Dedifferentiated amniotic fluid mesenchymal stem cell (primary cell): Measurements from ENCODE around the gene SHROOM4.

Experiments used
- DNase-seq: peaks from one replicate; pipeline ENCODE4 v3.0.0-alpha.2; 2016; ENCODE audit errors: extremely low spot score

The SHROOM4 gene

DNA sequence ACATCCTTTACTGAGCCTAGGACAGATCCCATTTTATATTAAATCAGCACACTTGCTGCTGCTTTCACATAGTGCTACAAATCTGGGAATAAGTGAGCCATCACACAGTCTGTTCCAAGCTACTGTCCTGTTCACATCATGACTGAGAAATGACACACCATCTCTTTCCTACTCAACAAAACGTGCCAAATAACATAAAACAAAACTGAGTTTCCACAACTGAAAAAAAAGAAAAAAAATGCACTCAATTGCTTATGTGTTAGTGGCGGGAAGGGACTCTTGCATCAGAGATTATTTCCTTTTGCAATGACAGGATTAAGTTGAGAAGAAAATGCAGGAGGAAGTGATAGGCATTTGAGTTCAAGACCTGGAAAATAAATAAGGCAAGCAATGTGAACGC, 109.0 kb downstream of the SHROOM4 start:
- DNase-seq: no peak

DNA sequence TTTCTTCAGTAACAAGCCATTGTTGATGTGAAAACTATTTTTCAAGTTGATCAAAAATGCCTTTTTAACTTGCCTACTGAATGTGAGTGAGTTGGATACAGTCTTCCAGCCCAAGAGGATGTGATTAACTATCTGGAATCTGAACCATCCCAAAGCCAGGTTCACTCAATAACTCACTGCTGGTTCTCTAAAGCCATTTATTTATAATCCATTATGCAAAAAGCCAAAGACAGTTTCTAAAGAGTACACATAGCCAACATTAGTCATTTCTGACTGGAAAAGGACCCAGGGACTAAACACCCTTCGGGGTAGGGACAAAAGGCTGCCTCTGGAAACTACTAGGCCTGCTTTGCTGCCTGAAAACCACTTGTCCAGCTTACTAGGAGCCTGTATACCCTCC, 109.6 kb downstream of the SHROOM4 start:
- no peak for DNase-seq

DNA sequence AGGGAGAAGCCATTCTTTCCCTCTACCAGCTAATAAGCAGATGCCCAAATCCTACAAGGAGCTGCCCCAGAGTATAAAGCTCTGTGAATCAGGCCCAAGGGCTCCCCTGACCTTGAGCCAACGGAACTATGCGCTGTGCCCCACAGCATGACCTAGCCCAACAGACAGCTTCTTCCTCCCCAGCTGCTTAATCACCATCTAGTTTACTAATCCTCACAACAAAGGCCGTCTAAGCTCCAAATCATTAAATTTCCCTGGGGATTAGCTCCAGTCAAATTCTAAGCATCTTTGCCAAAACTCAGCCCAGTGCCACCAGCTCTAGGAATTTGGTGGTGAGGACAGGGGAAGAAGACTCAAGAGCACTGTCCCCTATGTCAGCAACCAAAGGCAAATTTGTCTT, 113.1 kb downstream of the SHROOM4 start:
- no peak for DNase-seq

DNA sequence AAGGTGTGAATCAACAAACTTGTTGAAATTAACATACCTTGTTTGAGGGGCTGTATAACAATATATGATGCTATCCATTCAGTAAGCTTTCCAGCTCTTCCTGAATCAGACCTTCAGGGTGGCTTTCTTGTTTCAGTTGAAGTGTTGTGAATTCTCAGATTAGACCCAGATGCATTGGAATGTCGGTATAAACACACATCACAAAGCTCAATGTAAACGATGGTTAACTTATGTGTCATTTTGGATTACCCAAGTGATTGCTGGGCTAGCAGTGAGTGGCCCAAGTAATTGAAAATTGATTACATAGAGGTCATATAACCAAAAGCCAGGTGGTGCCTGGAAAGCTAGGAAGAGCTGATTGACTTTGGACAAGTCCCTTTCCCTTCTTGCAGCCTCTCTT, 115.0 kb downstream of the SHROOM4 start:
- no peak for DNase-seq

DNA sequence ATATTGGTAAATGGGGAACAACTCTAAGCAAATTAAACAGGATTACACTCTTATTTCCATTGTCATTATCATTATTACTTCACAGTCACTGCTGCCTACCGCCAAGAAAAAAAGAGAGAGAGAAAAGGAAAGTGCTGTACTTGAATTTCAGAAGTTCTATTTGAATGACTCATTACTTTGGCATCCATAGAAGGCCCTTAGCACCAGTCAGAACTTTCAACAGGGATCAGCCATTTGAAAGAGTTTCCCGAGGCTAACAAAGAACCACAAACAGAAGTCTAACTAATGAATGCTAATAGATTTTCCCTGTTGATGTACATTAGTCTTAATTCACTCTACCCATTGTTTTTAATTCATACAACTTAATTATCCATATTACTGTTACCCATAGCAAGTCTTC, 116.3 kb downstream of the SHROOM4 start:
- peak; percentile 72 for DNase-seq

DNA sequence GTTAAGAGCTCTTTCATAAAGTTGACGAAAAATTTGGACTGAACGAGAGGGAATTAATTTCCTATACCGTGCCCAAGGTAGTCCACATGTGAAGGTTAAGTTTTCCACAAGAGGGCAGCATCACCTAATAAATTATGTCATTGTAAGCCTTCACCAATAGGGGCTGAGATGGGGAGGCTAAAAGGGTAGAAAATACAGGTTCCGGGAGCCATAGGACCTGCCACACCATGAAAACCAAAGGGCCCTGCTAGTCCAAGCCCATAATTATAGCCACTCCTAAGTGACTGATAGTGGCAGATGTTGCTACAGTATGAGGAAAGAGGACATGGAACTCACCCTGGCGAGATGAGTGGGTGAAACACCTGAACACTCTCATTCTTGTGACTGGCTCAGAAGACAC, 122.2 kb downstream of the SHROOM4 start:
- DNase-seq: peak; percentile 21

DNA sequence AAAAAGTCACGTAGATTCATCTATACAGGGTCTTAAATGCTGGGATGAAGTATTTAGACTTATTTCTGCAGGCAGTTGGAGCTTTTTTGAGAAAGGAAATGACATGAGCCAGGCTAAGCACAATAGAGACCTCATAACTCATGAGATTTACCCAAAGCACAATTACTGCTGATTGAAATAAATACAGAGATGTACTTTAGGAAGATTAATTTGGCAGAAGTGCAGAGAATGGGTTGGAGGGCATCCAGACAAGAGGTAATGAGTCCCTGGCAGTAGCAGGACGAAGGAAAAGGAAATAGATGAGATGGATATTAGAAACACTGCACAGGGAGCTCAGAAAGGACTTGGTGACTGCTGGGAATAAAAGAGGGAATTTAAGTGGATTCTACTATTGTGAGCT, 129.1 kb downstream of the SHROOM4 start:
- DNase-seq: no peak

DNA sequence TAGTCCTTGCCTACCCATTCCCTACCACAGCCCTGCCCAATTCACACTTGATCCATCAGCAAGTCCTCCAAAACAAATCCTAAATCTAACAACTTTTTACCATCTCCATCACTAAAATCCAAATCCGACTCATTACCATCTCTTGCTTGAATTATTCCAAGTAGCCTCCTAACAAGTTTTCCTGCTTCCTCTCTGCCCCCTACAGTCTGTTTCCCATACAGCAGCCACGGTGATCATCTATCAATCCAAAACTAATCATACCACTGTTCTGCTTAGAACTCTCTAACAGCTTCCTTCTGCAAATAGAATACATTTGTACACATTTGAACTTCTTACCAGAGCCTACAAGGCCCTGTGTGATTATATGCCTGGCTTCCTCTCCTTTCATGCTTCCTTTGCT, 133.0 kb downstream of the SHROOM4 start:
- DNase-seq: no peak

DNA sequence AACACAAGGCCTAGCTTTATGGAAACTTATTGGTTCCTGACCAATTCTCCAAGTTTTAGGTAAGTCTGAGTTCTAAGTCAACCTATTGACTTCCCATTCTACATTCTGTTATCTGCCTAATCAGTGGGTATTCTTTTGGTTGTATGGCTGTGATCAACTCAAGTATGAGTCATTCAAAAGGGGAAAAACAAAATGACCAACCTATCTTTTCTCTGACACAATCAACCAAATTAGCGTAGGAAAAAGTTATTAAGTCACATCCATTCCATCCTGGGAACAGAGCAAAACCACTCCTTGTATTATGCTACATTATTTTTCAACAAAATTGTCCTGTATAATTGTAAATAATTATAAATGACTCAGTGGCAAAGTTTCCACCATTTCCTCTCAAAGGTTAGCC, 136.2 kb downstream of the SHROOM4 start:
- DNase-seq: no peak

DNA sequence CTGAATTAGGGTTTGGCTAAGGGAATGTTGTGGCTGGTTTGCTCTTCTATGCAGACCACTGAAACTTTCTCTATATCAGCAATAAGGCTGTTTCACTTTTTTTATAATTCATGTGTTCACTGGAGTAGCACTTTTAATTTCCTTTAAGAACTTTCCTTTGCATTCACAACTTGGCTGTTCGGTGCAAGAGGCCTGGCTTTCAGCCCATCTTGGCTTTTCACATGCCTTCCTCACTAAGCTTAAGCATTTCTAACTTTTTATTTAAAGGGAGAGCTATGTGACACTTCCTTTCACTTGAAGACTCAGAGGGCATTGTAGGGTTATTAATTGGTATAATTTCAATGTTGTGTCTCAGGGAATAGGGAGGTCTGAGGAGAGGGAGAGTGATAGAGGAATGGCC, 142.3 kb downstream of the SHROOM4 start:
- DNase-seq: no peak

DNA sequence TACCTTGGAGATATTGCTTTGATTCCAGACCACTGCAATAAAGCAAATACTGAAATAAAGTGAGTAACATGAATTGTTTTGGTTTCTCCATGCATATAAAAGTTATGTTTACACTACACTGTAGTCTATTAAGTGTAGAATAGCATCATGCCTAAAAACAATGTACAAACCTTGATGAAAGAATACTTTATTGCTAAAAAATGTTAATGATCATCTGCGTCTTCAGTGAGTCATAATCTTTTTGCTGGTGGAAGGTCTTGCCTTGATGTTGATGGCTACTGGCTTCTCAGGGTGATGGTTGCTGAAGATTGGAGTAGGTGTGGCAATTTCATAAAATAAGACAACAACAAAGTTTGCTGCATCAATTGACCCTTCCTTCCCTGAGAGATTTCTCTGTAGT, 145.1 kb downstream of the SHROOM4 start:
- DNase-seq: no peak

DNA sequence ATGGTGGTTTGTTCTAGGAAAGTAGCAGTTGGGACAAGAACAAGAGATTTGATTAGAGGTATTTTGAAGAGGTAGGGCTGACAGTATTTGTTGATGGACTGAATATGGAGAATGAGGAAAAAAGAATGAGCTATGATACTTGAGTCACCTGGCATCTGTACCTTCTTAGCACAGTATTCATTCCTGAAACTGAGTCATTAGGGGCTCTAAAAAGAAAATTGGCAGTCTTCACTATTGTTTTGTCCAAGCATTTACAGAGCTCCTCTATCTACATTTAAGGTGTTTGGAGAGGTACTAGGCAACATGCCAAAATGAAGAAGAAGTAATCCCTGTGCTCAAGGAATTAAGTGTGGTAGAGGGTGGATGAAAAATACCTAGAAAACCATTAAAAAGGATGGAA, 165.8 kb downstream of the SHROOM4 start:
- DNase-seq: no peak

DNA sequence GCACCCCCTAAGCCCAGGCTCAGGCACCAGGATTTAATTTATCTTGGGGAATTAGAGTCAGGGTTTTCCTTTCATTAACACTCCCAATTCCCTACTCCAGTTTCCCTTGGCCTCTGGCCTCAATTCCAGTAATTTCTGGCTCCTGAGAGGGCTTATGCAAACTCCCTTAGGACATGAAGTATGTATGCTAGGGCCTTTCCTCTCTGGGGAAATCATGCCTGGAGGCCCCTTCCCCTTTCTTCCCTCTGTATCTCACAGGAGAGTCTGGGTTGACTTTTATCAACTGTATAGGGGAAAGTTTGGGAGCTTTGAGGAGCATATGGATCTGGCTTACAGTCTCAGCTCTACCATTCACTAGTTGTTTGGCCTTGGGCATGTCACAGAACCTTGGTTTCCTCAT, 169.5 kb downstream of the SHROOM4 start:
- no peak for DNase-seq

DNA sequence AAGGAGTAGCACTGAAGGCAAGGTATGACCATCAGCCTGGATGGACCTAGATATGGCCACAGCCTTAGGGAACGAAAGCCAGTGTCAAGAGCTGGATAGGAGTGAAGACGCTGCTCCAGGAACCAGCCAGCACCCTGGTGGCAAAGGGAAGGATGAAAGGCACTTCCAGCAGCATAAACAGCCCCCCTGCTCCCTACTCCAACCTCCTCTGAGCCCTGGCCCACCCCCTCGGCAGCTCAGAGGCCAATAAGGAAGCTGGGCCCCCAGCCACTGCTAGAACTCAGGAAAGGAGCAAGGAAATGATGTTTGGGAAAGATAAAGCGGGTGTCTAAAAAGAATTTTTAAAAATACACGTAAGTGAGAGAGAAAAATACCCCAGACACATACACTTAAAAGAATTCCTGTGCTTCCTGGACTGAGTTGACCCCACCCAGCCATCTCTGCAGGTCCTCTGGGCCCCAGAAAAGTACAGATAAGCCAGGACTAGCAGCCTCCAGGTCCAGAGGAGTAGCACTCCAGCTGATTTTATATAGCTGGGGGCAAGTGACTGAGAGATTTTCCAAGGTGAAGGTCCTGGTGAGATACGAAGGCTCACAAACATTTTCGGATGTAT, 170.4 kb downstream of the SHROOM4 start:
- DNase-seq: no peak

DNA sequence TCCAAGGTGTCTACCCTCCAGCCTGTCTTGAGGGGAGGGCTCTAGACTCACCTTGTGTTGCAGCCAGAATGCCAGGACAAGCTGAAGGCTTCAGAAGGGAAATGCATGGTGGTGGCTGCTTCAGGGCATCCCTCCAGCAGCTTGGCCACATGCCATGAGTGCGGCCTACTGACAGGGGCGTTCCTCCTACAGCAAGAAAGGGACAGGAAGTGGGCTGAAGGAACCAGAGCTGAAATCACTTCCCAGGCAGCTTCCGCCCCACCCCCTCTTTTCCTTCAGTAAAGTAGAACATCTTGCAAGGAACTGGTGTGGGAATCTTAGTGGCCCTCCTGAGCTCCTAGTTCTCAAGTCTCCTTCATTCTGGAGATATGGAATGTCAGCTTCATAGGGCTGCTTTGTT, 175.9 kb downstream of the SHROOM4 start:
- DNase-seq: no peak

DNA sequence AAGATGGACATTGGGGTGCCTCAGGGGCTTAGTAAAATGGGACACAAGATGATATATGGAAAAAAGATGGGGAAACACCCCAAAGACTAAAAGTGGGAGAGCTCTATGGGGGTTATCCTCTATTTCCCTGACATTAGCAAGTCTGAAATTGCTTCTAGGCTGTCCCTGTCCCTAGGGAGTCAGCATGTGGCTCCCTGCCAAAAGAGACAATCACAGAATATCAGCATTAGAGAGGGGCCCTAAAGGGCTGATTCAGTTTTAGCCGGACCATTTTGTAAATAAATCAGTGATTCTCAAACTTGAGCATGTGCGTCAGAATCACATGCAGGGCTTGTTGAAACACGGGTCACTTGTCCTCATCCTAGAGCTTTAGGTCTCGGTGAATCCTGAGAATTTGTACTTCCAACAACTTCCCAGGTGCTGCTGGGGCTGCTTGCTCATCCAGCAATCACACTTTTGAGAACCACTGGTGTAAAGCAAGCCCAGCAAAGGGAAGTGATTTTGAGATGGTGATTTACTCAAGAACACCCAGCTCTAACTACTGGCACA, 178.1 kb downstream of the SHROOM4 start:
- no peak for DNase-seq

DNA sequence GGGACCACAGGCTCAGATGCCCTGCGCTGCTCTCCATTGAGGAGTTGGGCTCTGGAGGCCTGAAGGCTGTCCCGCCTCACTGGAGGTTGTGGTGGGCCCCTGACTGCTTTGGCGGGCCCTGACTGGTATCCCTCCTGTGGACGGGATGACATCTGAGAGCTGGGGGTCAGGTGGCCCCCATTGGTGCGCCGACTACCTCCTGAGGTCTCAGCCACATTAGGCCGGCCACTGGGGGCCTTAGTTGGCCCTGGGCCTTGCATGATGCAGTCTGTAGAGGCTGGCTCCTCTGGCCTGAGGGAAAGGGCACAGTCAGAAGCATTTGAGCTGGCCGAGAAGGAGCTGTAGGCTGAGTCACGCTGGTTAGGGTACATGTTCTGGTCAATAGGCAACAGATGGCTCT, 178.8 kb downstream of the SHROOM4 start:
- no peak for DNase-seq

DNA sequence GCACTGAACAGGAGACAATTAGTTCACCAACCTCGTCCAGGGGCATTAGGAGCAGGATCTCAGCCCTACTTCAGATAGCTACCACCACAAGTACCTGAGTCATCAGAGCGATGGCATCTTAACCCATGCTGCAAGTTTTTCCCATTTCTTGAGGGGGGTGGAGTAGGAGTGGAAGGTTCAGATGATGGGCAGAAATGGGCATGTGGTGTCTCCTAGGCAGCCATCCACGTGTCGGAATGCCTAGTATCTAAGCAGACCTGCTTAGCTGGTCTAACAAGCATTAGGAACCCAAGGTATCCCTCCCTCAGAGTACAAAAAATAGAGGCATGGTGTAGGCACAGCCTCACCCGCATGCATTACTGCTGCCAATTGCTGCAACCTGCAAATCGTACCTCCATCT, 184.2 kb downstream of the SHROOM4 start:
- DNase-seq: no peak

DNA sequence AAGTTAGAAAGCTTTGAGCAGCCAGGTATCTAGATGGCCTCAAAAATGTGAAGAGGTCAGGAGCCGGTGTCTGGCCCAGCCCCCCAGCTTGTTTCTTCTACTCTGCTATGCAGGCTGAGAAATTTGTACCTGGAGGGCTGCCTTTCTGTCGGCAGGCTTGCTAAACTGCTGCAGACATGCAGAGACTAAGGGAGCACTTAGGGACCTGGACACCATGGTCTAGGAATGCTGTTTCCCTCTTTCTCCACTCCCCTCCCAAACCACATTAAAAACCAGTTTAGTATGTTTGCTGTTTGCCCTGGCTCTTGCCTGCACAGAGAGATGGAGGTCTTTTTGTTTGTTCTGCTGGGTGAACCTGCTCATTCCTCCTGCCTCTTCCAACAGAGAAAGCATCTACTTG, 186.3 kb downstream of the SHROOM4 start:
- DNase-seq: no peak

DNA sequence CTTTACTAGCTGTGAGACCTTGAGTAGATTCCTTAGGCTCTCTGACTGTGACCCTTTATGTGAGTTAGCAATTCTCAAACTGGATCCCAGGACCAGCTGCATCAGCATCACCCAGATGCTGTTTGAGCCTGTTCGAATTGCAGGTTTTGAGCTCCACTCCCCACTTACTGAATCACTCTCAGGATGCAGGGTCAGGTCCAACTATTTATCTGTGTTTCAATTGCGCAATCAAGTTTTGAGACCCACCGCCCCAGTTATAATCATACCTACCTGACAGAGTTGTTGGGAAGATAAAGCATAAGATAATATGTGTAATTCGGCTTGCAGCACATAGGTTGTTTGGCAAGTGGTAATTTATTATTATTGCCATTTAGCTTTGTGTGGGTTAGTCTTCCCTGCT, 187.6 kb downstream of the SHROOM4 start:
- no peak for DNase-seq

DNA sequence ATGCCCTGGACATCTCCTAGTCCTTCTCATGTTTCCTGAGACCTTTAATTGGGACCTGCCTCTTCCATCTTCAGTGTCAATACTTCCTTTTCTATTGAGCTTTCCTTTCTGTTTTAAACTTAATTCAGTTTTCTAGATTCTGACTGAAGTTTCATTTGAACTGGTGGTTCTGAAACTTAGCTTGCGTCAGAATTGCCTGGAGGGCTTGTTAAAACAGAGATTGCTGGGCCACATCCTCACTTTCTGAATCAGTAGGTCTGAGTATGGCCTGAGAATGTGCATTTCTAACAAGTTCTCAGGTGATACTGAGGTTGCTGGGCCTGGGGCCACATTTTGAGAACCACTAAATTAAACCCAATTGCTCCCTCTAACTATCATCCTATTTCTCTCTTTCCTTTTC, 191.2 kb downstream of the SHROOM4 start:
- DNase-seq: no peak

DNA sequence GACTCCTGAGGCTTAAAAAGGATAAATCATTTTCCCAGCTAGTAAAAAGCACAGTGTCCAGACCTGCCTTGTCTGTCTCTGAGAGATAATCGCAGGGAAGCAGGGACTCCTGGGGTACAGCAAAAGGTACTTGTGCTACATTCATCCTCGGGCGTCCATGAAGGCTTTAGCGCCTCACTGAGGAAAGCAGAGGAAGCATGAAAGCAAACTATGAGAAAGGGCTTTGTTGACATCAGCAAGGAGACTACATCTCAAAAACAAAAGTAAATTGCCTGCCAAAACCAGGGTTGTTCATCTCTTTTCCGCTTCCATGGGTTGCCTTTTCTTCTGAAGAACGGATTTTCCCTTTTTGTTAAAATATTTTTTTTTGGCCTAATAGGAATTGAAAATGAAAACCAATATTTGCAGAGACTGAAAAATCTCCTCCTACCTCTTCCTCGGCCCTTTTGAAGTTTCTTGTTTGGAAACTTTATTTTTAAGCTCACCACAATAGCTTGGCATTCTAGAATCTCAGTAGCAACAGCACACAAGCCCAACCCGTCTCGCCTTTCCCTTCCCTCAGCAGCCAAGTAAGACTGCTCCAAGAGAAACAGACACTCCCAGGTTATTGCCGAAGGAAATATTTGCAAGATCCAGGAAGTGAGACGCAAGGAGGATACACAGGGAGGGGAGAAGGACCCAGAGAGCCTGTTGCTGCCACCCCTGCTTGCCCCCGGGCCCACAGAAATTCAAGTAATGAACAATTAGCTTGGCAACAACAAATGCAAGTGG, 195.0 kb downstream of the SHROOM4 start:
- DNase-seq: no peak

DNA sequence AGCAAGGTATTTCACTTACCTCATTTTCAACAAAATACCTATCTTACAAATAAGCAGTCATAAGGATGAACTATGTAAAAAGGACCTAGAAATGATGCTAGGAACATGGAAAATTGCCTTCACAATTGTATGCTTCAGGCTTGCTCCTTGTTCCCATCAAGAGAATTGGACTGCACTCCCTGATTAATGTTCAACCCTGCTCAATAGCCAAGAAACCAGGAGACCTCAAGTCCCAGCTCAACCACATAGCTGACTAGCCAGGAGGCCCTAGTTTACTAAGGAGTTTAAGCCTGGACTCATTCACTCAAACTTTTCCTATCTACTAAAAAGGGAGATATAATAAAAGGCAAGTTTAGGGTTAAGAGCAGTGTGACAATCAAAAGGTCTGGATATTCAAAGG, 196.8 kb downstream of the SHROOM4 start:
- no peak for DNase-seq
